CD4-positive, alpha-beta T cell treated with Interleukin-6 at 100 ng/mL for 8 hours (primary cell): ENCODE data around the gene PACSIN2.
"Not testable (repeated sequence)": the region's sequence is repeated elsewhere in the genome, so short reads cannot be mapped to it uniquely, and the experiment has no call there.

Experiments used
- DNase-seq: peaks from one replicate; pipeline ENCODE4 v3.0.0-alpha.2; 2020; ENCODE audit warnings: mixed read lengths, low spot score

The PACSIN2 gene

DNA sequence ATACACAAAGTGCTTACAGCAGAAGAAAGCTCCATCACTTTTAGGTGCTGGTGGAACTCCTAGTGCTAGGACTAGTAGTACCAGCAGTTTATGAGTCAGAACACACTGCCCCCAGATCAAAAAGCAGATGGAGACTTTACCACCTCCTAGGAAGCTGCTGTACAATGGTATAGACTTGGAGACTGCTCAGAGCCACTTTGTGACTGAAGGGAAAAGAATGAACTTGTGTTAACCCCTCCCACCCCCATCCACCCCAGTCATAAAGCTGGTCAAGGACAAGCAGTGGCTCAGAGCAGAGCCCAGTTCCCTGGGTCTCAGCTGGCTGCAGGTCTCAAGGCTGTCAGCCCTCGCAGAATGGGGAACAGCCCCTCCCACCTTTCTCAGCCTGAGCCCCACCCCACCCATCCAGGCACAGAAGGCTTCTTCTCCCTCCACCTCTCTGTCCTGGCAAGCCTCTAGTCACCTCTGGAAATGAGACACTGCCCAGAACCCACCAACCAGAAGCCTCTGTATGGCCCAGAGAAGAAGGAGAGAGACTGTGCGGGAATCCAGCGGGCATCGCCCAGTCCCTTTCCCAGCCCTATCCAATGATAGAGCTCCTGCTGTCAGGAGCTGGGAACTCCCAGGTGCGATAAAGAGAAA, 23.8 kb downstream of the PACSIN2 start:
- no peak for DNase-seq

DNA sequence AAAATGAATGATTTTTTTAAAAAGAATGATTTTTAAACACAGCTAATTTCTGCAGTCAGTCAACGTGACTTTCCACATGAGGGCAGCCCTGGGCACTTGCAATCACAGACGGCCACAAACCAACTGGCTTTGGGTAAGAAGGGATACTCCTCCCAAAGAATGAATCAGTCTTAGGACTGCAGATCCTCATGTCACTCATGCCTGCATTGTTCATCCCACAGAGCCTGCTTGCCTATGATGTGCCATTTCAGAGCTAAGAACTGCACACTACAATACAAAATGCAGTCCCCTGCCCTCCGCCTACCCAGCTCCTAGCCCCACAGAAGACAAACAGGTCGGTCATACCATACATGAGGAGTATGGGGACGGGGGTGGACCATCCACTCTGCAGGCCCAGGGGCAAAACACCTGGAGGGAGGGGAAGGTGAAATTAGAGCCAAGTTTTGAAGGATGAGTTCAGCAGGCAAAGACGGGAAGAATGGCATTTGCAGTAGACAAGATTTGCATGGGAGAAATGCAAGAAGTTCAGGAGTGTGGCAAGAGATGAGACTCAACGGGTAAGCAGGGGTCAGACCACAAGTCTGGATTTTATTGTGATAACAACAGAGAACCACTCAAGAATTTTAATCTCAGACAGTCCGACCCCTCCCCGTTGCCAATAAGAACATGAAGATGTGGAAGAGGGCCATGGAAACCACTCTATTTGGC, 24.7 kb downstream of the PACSIN2 start:
- DNase-seq = no peak

DNA sequence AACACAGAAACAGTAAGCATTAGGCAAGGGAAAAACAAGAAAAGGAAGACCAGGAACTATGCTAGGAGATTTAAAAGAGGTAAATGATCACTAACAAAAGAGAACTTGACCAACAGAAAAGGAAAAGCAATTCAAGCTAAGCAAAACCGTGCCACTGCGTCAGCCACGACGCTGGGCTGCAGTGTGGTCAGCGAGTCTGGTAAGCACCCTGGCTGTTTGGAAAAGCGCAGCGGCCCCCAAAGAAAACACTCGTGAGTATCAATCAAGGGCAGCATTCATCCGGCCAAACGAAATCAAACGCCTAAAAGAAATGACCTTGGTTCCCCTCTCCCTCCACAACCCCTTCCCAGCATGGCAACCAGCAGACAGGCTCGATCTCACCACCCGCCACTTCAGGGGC, 28.8 kb downstream of the PACSIN2 start:
- no peak for DNase-seq

DNA sequence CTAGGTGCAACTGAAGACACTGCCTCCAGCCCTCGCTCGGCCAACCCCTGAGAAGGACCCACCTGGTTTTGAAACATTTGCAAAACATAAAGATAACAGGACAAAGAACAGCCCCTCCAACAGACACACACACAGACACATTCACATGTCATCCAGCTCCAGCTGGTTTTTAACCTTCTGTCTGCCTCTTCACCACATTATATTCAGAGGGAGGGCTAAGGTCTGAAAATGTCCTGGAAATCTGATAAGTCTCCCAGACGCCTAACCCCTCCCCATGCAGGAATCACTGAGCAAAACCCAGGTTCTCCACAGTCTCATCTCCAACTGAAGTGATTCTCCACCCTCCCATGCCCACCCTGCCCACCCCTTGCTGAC, 29.4 kb downstream of the PACSIN2 start:
- no peak for DNase-seq

DNA sequence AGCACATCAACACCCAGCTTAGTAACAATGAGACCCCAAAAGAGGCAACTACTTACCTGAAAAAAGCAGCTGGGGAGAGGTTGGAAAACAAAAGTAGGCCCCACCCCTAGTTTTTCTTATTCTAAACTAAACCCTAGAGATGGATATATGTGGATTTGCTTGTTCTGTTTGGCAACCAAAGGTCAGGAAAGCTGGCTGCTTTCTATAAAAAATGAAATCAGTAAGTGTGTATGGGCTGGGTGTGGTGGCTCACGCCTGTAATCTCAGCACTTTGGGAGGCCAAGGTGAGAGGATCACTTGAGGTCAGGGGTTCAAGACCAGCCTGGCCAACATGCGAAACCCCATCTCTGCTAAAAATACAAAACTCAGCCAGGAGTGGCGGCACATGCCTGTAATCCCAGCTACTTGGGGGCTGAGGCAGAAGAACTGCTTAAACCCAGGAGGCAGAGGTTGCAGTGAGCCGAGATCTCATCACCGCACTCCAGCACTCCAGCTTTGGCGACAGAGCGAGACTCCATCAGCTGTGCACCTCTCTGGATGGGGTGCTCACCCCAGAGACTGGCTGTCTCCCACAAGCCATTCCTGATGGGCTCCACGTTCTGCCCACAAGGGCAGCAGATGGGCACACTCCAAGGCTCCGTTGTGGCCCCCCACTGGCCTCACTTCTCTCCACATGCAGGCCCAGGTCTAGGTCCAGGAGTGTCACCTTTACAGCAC, 30.0 kb downstream of the PACSIN2 start:
- no peak for DNase-seq

DNA sequence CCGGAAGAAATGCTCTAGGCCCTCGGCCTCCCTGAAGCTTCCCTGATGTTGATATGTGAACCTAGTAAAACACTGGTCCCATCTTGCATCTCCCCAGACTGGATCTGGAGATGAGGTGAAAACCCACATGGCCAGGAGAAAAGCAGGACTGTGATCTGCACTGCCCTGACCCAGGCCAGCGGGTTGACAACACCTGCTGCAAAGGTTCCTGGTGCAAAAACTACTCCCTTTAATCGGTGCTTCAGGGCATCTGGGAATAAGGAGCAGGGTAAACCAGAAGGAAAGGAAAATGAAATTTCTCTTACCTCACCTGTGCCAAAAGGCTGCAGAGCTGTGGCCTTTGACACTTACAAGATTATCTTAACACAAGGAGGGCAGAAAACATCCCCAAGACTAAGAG, 30.6 kb downstream of the PACSIN2 start:
- no peak for DNase-seq

DNA sequence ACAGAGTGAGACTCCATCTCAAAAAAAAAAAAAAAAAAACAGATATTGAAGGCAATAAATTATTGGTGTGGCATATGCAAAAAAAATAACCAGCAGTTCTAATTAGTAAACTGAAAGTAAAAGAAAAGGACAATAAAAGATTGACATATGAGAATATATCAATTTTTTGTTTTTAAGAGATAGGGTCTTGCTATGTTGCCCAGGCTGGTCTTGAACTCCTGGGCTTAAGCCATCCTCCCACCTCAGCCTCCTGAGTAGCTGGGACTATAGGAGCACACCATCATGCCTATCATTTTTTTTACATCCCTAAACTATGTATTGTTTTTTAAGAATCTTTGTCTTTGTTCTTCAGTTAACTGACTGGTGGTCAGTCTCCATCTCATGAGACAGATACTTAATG, 31.5 kb downstream of the PACSIN2 start:
- no peak for DNase-seq

DNA sequence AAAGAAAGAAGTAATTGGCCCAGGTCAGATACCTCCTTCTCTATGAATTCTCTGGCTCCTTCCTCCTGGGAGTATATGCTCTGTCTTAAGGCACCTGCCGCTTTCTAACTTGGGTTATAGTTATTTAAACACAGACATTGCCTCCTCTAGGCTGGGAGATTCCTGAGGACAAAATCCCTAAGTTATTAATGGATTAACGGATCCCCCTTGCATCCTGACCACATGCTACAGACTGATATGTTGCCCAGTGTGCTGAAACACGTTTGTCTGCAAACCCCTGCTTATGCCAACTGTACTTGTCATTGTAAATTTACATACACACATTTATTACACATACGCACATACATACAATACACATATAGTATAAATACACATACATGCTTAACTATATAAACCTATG, 35.3 kb downstream of the PACSIN2 start:
- no peak for DNase-seq

DNA sequence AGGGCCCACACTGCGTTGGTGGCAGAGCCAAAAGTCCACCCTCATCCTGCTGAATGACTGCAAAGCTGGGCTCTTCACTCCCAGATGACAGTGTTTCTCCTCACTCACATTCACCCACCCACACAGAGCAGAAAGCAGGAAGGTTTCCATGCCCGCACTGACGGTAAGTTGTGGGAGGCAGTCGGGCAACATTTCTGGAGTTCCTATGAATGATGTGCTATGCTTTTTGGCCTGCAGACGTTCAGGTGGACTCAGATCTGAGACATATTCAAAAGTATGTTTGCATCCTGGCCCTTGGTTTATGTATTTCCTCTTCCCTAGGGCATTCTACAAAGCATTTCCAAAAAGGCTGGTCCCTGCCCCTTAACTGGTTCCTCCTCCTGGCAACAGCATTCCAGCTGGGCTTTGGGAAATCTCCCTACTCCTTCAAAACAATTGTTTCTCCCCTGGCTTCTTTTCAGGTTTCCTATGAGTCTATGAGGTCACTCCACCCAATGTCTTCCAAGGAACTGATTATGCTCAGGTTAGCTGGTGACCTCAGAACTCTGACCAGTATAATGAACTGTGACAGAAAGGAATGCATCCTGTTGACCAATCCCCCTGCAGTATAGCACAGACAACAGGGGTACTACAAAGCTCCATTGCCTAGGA, 36.4 kb downstream of the PACSIN2 start:
- no peak for DNase-seq

DNA sequence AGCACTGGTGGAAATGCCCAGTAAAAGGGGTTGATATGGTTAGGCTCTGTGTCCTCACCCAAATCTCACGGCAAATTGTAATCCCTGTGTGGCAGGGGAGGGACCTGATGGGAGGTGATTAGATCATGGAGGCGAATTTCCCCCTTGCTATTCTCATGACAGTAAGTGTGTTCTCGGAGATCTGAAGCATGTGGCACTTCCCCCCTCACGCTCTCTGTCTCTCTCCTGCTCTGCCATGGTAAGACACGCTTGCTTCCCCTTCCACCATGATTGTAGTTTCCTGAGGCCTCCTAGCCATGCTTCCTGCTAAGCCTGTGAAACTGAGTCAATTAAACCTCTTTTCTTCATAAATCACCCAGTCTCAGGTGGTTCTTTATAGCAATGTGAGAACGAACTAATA, 37.4 kb downstream of the PACSIN2 start:
- DNase-seq = no peak

DNA sequence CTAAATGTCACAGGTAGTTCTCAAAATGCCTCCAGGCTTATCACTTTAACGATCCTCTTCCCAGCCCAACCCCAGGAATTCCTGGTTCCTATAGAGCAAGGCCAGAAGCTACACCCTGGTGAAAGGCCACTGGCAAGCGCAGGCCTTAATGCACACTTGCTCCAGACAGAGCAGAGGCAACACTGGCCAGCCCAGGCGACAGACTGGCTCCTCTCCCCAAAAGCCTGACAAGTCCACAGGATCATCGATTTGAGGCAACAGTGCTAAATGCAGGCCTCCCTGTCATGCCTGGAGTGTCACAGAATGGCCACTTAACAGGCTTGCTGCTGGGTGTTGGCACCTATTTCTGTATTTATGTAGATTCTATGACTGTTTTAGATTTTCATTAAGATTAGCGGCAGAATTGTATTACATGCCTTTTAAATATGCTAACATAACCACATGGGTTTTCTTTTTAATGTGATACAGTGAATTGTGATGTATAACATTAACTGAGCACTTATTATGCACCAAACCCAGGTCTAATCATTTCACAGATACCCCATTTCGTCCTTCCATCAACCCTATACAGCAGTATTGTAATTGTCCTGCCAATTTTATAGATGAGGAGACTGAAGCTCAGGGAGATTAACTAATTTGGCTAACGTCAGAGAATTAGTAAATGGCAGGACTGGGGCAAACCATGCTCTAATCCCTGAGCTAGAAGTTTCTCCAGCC, 38.6 kb downstream of the PACSIN2 start:
- no peak for DNase-seq

DNA sequence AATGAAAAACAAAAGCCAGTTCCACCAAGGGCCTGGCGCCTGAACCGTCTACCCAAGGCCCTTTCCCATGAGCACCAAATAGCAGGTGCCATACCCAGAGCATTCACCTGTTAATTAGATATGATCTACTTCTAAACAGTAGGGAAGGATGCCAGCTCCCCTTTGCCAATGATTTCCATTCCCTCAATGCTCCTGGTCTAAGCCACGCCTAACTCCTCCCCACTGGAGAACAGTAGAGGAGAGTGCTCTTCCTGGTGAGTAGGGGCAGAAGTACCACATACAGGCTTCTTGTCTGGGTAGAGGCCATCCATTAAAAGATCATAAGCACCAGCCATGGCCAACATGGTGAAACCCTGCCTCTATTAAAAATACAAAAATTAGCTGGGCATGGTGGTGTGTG, 40.7 kb downstream of the PACSIN2 start:
- DNase-seq = no peak

DNA sequence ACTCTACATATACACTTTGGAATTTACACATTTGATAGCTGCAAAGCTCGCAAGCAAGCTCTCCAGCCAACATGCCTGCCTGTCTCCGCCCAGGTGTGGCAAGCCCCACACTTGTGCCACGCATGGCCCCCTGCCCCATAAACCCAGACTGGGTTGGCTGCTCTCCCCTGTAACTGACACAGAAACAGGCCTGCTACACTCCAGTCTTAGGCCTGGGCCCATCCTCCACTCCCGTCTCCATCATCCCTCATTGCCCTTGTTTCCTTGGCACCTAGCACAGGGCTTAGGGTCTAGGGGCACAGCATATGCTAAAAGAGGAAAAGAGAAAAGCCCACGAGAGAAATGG, 41.4 kb downstream of the PACSIN2 start:
- DNase-seq = no peak

DNA sequence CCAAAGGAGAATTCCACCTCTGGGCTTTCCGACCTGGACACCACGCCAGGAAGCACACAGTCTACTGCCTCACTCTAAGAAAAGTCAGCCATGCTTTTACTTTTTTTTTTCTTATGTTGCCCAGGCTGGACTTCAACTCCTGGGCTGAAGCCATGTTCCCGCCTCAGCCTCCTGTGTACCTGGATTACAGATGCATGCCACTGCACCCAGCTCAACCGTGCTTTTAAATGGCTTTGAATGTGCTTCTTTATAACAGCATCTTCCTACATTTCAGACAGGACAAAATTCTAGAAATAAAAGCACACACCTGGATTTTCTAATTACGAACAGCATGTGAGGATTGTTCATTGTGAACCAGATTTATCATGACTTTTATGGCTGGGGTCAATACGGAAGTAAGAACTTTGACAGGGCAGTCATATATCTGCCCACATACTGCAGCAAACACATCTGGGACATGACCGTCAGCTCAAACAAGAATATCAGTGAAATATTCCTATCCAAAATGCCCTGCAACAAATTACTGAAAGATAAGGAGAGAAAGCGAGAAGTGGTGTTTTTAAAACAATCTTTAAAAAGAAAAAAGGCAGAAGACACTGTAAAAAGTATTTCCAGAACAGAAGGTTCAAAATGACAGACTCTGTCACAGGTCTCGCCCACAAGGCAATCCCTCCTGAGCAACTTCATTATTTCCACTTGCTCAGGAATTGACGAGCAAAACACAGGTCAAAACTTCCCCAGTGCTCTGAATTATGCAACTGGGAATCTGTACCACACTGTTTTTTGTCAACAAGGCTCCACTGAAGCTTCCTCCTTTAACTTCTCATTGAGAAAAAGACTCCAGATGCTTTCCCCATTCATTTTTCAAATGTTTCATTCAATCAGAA, 42.1 kb downstream of the PACSIN2 start:
- DNase-seq = no peak

DNA sequence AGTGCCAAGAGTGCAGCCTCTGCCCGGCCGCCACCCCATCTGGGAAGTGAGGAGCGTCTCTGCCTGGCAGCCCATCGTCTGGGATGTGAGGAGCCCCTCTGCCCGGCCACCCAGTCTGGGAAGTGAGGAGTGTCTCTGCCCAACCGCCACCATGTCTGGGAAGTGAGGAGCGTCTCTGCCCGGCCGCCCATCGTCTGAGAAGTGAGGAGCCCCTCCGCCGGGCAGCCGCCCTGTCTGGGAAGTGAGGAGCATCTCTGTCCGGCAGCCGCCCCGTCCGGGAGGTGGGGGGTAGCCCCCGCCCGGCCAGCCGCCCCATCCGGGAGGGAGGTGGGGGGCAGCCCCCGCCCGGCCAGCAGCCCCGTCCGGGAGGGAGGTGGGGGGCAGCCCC, 43.5 kb downstream of the PACSIN2 start:
- not testable (repeated sequence) for DNase-seq

DNA sequence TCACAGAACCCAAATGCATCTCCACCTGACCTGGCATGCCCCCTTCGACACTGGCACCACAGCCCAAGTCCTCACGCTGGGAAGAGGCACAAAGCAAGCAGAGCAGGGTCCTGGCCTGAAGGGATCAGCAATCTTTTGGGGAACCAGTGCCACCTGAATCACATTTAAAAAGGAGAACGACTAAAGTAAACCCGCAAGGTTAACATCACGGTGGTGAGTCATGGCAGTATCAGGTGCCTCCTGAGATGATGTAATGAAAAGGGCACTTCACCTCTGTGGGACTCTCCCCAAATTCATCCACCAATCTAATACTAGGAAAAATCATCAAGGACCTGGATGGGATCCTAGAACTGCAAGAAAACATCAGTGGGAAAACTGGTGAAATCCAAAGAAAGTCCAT, 44.9 kb downstream of the PACSIN2 start:
- no peak for DNase-seq

DNA sequence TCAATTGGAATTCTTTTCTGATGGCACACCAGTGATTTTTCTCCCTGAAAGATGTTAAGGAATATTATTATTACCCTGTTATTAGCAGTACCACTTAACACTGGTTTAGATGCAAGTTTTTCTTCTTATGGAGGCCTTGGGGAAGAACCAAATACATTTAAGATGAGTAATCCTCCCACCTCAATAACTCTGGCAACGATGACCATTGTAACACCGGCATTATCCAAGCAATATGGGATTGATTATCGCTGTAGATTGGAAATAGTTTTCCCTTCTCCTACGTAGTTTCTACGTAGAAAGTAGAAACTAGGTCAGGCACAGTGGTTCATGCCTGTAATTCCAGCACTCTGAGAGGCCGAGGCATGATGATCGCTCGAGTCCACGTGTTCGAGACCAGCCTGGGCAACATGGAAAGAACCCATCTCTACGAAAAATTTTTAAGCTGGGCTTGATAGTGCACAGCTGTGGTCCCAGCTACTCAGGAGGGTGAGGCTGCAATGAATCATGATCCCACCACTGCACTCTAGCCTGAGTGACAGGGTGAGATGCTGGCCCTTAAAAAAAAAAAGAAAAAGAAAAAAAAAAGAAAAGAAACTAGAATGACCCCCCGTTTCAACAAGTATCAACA, 45.5 kb downstream of the PACSIN2 start:
- DNase-seq = no peak

DNA sequence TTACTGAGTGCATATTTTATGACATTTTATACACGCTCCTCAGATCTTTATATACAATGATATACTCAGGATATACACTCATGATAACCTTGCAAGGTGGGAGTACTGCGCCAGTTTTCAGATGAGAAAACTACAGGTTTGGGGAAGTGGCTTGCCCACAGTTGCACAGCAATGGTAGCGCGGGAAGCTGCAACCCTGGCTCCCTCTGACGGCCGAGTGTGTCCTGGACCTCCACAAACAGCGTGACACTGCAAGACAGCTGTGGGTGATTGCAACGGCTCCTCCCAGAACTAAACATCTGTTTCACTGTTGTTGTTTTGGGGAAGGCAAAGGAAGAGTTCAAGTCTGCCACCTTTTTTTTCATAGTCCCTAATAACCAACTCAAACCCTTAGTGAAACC, 47.0 kb downstream of the PACSIN2 start:
- no peak for DNase-seq

DNA sequence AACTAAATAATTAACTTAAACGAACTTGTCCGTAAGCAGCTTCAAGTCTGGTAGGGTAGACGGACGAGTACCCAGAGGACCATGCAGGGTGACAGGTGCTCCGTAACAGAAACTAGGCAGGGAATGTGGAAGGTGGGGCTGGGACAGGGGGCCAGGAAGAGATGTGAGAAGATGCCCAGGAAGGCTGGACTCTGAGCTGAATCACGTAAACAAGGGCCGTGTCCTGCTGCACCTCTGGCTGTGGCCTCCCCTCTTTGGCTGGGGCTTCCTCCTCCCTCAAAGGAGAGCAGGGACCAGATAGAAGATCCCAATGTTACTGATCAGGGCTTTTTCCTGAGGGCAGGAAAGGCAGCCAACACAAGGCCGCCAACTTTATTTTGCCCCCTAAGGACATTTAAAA, 47.9 kb downstream of the PACSIN2 start:
- no peak for DNase-seq

DNA sequence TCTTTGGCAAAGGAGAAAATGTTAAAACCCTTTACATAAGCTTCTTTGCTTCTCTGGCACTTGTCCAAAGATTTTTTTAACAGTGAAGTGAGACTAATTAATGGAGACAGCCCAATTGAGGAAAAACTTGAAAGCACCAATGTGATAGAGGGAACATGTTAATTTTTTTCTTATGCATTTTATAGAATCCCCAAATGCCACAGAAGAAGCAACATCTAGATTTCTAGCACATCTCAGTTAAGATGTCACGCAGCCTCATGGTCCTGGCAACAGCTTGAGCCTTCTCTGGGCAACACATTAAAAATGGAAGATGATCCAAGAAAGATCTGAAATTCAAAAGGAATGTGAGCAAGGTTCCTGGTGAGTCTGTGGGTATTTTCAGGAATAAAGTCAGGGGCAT, 48.5 kb downstream of the PACSIN2 start:
- DNase-seq = no peak
